Measurements from ENCODE around the gene ARL2.

ARL2 gene

DNA sequence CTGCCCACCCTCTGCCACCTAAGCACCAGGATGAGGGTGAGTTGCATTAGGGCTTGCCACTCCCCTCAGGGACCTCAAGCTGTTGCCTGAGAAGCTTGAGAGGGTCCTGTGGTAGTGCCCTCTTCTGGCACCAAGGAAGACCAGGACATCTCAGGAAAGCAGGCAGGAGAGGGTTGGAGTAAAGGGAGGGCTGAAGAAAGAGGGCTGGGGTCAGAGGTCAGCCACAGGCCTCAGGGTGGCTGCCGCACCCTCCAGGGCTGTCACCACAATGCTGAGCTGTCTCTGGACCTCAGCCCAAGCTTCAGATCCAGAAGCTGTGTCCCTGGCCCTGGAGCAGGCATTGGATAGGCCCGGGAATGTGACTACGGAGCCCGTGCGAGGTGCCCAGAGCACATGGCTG, 31.1 kb downstream of the ARL2 start:
- DNase-seq (ENCODE audit: low spot score) = no peak
- no peak for FAIRE-seq

DNA sequence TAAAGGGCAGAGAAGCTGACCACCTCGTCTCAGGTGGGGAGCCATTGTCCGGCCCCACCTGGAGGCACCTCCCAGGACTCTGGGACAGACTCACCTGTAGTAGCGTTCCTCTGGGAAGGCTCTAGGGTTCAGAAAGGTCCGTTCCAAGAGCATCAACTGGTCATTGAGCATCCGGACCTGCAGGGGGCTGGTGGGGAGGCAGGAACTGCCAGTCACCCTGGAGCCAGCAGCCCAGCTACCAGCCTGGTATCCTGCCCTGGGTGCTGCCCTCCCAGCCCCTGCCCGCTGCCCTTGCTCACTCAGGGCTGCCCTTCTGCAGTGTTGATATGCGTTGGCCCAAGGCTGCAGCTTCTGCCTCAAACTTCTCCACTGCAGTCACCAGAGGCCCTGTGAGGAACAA, 31.8 kb downstream of the ARL2 start:
- DNase-seq (ENCODE audit: low spot score) = no peak

DNA sequence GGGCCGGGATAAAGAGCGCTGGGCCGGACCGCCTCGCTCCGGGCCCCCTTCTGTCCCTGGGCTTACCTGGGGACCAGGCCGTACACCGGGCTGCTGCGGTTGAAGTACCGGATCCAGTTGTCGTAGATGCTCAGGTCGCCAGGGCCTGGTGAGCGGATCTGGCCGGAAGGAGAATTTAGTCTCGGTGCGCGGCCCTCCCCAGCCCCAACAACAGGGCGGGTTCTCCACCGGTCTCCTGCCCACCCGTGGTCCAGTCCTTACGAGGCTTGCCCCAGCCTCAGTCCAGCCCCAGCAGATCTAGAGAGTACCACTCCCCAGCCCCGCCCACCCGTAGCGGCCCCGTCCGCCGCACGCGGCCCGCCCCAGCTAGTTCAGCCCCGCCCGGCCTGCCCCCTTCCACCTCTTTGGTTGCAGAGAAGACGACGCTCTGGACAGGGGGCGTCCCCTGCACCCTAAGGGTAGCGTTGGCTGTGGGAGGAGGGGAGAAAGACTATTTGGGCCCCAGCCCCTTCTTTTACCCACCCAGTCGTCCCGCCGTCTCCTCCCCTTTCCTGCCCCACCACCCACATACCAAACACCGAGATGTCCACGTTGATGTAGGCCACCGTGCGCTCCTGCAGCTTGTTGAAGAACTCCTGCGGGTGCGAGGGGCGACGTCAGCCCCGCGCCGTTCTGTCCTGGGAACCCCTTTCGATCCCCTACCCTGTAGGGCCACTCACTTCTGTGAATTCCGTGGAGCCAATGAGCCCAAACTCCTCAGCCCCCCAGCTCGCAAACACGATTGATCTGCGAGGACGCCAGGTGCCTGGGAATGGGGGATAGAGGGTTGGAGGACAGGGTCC, 33.8 kb downstream of the ARL2 start:
- FAIRE-seq (no peak), DNase-seq (ENCODE audit: low spot score) (no peak)

More for the DNA sequence above, 31.8 kb downstream of the ARL2 start:
- FAIRE-seq = no peak

DNA sequence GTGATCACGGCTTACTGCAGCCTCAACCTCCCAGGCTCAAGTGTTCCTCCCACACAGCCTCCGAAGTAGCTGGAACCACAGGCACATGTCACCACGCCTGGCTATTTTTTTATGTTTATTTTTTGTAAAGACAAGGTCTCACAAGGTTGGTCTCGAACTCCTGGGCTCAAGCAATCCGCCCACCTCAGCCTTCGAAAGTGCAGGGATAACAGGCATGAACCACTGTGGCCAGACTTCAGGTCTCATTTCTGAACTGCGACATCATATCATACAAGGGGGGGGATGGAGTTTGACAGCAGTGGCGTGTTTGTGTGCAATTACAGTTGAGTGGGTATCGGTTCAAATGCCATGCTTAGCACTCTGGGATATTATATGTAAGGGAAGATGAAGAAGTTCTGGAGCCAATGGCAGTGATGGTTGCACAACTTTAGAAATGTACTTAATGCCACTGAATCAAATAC, 37.5 kb downstream of the ARL2 start:
- no peak for FAIRE-seq
- DNase-seq (ENCODE audit: low spot score) = no peak

DNA sequence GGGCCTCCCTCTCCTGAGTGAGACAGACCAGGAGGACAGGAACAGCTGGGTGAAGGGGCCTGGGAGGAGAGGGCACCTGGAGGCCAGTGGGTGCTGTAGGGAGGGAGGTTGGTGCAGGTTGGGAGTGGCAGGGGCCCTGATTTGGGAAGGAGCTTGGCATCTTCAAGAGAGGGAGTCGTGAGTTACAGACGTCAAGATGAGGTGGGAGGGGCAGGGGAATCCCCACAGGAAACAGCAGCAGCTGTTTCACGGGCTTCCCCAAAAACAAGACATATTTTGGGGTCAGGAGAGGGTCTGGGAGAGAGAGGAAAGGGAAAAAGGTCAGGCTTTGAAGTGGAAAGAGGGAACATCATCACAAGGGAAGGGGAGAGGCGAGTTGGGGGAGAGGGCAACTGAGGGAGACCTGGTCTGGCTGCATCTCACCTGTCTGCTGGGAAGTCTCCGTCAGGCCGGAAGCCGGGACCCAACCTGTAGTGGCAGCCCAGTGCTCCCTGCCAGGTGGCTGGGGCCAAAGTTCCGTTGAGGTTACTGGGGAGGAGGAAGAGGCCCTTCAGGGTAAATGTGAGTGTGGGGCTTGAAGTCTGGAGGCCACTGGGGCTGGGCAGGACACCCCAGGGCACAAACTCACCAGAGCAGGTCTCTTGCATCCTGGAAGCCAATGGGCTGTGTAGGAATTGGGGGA, 40.0 kb downstream of the ARL2 start:
- no peak for DNase-seq (ENCODE audit: low spot score)
- FAIRE-seq = no peak

DNA sequence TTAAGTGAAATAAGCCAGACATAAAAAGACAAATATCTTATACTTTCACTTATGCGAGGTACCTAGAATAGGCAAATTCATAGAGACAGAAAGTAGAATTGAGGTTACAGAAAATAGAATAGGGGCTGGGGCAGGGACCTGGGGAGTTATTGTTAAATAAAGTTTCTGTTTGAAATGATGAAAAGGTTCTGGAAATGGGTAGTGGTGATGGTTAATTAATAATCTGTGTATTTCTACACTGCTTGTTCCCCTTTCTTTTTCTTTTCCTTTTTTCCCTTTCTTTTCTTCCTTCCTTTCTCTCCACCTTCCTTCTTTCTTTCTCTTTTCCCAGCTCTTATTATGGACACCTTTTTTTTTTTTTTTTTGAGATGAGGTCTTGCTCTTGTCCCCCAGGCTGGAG, 41.6 kb downstream of the ARL2 start:
- FAIRE-seq (no peak), DNase-seq (ENCODE audit: low spot score) (no peak)

DNA sequence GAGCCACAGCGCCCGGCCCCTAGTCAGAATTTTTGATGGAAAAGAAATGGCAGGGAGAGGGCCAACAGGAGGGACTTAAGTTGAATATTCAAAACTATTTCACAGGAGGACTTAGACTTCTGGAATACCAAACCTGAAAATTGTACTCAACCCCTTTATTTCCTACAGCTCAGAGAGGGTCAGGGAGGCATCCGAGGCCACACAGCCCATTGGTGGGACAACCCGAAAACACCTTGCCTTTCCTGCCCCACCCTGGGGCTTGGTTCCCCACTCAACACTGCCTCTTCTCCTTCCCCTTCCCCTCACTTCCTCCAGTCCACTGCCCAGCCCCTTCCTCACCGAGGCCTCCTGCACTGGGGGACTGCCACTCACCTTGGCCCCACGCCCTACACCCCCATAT, 43.0 kb downstream of the ARL2 start:
- no peak for DNase-seq (ENCODE audit: low spot score)
- no peak for FAIRE-seq

DNA sequence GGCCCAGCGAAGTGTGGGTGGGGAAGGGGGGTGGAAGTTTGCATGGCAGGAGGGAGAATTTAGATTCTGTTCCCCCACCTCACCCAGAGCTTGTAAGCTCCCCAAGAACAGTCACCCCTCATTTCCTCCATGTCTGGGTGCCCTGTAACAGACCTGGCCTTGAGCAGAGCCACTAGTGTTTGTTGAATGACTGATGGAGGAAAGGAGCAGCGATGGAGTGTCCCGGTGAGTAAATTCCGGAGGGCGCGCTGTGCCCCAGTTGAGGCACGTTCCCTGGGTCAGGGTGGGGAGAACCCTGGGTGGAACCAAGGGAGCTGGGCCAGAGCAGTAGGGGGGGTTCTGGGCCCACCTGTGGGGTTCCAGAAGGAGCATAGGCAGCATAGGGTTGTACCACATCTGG, 43.6 kb downstream of the ARL2 start:
- DNase-seq (ENCODE audit: low spot score) (no peak), FAIRE-seq (no peak)

DNA sequence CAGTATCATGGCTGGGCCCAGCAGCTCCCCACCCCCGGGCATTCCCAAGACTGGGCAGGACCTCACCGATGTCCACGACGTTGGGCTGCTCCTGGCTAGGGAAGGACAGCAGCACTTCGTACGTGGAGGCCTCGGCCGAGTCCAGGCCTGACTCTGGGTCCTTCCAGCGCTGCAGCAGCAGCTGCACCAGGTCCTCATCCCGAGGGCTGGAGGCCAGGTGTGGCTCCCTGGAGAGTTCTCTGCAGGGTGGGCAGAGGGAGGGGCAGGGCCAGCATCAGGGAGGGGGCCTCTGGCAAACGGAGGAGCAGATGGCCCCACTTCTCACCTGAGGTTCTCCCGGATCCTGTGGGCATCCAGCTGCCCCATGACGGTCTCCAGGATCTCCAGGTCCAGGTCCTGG, 44.1 kb downstream of the ARL2 start:
- DNase-seq (ENCODE audit: low spot score) = no peak
- FAIRE-seq = no peak

DNA sequence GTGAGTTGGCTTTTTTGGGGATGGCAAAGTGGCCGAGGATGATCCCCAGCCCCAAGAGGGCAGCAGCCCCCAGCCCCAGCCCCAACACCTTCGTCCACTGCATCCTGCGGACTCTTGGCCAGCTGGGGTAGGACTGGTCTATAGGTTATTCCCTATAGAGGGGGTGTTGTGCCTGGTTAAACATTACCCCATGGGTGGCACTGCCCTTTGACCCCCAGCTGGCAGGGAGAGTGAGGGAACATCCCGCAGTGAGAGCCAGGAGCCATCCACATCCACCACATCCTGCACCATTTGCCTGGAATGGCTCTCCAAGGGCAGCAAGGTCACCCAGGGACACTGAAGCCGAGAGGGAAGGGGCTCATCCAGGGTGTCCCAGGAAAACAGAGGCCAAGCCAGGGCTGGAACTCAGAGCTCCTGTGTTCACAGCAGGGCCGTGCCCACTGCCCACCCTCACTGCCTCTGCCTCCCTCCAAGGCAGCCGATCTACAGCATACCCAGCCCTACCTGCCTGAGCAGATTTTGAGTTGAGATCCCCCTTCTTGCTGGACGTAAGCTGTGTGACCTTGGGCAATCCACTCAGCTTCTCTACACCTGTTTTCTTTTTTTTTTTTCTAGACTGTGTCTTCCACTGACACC, 44.6 kb downstream of the ARL2 start, which contains the start of gene NAALADL1:
Gene NAALADL1 (minus strand): TSS at position 135 of the 636 bp plus-strand sequence. CDS start 32 bp downstream, at position 103.
- no peak for FAIRE-seq
- DNase-seq (ENCODE audit: low spot score) = no peak

DNA sequence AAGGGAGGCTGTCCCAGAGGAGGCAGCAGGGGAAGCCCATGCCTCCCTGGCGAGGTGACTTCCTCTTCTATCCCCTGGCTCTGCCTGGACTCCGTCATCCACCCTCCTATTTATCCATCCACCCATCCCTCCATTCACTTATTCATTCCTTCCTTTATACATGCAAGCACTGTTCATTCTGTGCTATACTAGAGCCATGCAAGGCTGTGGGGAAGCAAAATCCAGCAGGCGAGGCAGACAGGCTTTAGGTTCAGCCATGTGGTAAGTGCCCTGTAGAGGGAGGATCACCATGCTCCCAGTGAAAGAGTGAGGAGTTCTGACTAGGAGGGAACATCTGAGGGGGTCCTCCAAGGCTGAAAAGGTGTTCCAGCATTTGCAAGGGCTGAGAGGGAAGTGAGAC, 45.6 kb downstream of the ARL2 start:
- FAIRE-seq (no peak), DNase-seq (ENCODE audit: low spot score) (no peak)

DNA sequence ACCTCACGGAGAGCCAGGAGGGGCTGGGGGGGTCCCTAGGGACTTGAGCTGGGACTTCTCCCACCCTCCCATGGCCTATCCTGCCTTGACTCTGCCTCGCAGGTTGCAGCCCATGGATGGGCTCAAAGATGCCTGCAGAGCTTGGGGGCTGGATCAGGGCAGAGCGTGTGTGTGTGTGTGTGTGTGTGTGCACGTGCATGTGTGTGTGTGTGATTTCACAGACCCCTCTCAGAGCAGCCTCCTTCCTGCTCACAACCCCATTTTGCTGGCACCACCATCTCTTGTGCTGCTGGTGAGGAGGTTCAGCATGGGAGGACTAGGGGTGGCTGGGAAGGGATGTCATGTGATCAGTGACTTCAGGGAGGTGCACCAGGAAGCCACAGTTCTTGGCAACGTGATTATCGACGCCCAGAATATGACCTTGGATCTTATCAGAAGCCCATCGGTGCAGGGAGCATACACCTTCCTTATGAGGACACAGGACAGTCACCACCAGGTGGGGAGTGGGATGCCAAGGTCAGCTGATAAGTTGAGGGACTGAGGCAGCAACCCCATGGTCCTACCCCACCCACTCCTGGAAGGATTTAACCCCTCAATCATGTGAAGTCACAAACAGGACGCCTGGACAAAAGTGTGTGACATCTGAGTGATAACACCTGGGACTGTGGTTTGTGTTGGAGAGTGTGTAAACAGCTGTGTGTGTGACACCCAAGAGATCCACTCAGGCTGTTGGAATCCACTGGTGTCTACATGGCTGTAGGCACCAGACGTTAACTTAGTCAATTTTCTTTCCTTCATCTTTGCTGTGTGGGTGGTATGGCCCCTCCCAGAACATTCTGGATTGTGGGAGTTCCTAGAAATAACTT, 46.2 kb downstream of the ARL2 start:
- FAIRE-seq = no peak
- no peak for DNase-seq (ENCODE audit: low spot score)

DNA sequence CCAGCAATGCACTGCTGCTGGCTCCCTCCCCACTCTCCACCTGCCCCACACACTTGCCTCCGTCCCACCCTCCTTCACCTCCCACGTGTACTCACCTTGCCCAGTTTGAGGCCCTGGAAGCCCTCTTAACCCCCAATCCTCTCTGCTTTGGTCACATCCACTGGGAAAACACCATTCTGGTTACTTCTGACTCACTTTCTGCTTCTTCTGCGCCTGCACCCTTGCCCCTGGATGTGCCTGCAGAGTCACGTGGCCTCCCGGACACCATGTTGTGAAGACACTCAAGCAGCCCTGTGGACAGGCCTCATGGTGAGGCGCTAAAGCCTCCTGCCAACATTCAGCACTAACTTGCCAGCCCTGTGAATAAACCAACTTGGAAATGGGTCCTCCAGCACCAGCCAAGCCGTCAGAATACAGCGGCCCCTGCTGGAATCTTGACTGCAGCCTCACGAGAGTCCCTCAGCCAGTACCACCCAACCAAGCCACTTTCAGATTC, 47.0 kb downstream of the ARL2 start:
- no peak for FAIRE-seq

DNA sequence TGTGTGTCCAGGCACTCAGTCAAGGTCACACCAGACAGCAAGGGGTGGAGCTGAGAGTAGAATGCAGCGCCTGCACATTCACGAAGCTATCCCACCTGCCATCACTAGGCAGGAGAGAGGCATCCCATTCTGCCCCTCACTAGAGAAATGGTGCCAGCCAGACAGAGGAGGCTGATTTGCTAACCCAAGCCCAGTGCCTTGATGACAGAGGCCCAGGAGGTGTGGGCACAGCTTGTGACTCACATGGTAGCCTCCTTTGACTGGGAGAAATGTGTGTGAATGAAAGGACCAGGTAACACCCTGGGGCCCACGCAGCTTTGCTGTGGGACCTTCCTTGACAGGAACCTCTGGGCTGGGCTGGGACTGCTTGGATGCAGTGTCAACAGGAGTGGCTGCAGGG, 49.6 kb downstream of the ARL2 start:
- no peak for FAIRE-seq
- no peak for DNase-seq (ENCODE audit: low spot score)

More for the DNA sequence above, 47.0 kb downstream of the ARL2 start:
- no peak for DNase-seq (ENCODE audit: low spot score)

DNA sequence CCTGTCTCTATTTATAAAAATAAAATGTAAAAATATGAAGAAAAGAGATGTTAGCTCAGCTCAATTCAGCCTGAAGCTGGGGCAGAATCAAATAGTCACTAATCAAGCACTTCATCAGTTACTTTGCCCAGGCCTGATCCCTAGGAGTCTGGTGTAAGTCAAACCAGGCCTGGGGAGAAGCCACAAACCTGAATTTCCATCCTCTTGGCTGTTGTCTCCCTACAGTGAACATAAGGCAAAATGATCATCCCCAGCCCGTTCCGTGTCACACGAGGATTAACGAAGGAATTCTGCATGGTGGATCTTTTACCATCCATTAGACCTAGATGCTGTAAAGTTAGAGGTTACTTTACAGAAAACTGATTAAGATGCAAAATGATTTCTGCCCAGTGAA, 50.9 kb downstream of the ARL2 start:
- FAIRE-seq = no peak
- no peak for DNase-seq (ENCODE audit: low spot score)

DNA sequence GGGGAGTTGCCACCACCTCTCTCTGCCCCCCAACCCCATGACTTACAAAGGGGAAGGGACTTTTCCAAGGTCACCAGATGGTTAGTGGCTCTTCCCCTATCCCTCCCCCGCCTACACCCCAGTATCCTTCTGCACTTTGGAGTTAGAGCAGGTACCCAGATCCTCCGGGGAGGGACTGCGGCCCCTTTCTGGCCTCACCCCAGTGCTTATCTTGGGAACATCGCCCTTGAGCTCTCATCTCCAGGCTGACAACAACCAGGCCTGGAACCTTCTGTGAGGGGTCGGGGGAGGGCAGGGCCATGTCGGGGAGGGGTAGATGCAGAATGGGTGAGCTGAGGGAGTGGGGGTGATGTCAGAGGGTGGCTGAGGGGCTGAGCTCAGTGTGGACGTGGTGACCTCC, 51.9 kb downstream of the ARL2 start:
- DNase-seq (ENCODE audit: low spot score) = no peak
- FAIRE-seq = no peak

DNA sequence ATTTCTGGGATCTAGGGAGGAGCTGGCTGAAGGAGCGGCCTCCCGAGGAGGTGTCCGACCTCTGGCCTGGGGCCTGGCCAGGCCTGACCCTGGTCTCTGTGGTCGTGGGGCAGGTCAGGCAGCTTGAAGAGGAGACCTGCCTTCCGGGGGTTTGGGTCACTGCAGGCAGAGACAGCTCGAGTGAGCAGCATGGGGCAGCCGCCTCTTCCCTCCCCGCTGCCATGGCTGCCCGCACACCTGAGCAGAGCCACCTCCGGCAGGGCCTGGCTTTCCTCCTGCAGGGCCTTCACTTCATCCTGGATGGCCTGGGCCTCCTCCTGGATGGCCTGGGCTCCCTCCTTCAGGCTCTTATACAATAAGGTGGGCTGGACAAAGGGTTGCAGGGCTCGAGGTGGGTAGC, 52.4 kb downstream of the ARL2 start:
- no peak for FAIRE-seq
- no peak for DNase-seq (ENCODE audit: low spot score)

DNA sequence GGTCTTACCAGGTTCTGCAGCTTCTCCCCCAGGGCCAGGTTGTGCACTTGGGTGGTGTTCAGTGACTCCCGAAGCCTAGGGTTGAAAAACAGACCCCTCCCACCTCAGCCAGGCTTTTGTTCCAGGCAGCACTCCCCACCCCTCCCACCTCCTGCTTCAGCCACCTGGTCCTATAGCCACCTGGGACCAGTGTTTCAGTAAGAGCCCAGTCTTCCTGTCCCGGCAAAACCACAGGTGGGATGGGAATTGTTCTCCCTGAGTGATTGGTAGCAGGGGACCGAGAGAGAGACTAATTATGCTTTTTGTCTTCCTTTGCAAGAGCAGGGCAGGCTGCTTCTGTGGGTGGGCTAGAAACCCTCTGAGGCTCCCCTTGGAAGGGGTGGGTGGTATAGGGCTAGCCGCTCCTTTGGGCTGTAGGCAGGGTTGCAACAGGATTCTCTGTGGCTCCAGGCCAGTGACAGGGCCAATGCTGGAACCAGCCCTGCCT, 52.9 kb downstream of the ARL2 start:
- no peak for DNase-seq (ENCODE audit: low spot score)
- no peak for FAIRE-seq

DNA sequence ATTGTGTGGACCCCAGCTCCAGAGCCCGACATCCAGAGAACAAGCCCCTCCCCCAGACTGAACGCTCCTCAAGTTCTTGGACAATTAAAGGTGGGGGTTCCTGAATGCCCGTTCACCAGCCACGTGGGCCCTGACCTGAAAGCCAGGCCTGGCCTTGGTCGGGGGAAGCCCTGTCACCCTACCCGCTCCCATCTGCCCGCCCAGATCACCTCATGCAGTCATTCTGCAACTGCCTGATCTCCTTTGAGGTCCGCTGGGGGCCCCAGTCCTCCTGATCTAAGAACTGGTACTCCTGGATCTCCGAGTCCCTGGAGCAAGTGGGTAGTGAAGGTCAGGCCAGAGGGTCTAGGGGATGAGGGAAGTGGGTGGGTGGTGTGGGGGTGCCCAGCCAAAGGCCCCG, 53.5 kb downstream of the ARL2 start:
- DNase-seq (ENCODE audit: low spot score) (no peak), FAIRE-seq (no peak)

DNA sequence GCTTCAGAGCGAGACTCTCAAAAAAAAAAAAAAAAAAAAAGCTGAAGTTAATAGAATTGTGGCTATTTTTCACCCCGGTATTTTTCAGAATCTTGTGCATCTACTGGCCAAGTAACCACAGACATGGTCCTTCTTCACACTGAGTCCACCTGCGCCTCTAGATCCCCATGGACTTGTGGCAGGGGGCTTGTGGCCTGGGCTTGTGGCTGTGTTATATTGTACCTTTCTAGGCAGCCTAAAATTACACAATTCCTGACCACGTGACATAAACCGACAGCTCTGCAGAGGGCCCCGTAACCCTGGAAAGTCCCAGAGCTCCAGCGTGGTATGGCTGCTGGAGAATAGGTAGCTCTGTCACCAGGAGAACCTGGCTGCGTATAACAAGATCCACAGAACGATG, 55.3 kb downstream of the ARL2 start:
- FAIRE-seq (no peak), DNase-seq (ENCODE audit: low spot score) (no peak)
